ENCODE measurements around the gene FRMD4A. TPM values are rescaled to one million over a fixed set of nuclear protein-coding genes. Genes with fewer than 3 reads are reported as not detected.

FRMD4A gene
- polyA plus RNA-seq, 1 donor (not counting 4 experiments of a cell fraction or from before 2014, with no cell fraction given) = 12.9 TPM

DNA sequence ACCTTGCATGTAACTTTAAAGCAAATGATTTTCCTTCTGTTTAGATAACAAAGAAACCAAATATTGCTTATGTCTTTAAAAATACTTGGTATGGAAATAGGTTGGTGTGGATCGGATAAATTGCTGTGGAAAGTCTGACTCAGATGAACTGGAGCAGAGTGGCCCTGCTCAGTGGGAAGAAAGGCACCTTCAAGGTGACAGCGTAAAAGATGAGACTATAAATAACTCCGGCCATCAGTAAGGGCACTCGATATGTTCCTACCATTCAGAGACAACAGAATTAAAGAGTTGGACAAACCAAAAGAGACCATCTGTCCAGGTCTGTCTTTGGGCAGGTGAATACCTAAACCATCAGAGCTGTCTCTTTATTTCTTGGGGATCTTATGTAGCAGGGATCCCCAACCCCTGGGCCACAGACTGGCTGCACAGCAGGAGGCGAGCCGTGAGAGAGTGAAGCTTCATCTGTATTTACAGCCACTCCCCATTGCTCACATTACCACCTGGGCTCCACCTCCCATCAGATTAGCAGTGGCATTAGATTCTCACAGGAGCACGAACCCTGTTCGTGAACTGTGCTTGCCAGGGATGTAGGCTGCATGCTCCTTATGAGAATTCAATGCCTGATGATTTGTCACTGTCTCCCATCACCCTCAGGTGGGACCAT, 386.9 kb downstream of the FRMD4A start:
- DNase-seq (ENCODE audit: low read depth, low spot score) (no peak), FAIRE-seq (no peak)
- Histone ChIP-seq H3K36me3 (ENCODE audit: control insufficient read depth in 2 of 2, extremely low read depth in 1 of 2, insufficient read depth in 2 of 2, low read length in 2 of 2) (no peaks in the 10 kb centered on the region), H3K27ac (ENCODE audit: control insufficient read depth, insufficient read depth, low read length) (no peak overlapping the region), H3K27me3 (ENCODE audit: control insufficient read depth, extremely low read depth, insufficient read depth, low read length) (no peaks in the 10 kb centered on the region), H3K79me2 (ENCODE audit: control insufficient read depth, insufficient read depth, low read length) (no peaks in the 10 kb centered on the region), H2AFZ (ENCODE audit: control insufficient read depth, low read length) (no peak overlapping the region), H4K20me1 (ENCODE audit: control insufficient read depth, extremely low read depth, insufficient read depth, low read length) (no peaks in the 10 kb centered on the region), H3K9ac (ENCODE audit: control insufficient read depth, extremely low read depth, insufficient read depth, low read length) (no peak overlapping the region), H3K9me1 (ENCODE audit: control insufficient read depth, extremely low read depth, insufficient read depth, low read length) (no peaks in the 10 kb centered on the region), H3K4me2 (ENCODE audit: control insufficient read depth, extremely low read depth, insufficient read depth, low read depth, low read length) (no peak overlapping the region), H3K4me1 (ENCODE audit: control insufficient read depth, extremely low read depth, insufficient read depth, low read length) (no peaks in the 10 kb centered on the region), H3K9me3 (ENCODE audit: control insufficient read depth, low read depth, low read length) (no peaks in the 10 kb centered on the region), H3K4me3 (ENCODE audit: control insufficient read depth in 2 of 3, extremely low read depth in 1 of 3, insufficient read depth in 2 of 3, low read depth in 1 of 3, low read length in 3 of 3) (no peak overlapping the region)
- no peak for TF ChIP-seq EZH2 (IDR thresholded peaks at IDR 0.05; ENCODE audit: low read length)
- TF ChIP-seq, protein P1, sequence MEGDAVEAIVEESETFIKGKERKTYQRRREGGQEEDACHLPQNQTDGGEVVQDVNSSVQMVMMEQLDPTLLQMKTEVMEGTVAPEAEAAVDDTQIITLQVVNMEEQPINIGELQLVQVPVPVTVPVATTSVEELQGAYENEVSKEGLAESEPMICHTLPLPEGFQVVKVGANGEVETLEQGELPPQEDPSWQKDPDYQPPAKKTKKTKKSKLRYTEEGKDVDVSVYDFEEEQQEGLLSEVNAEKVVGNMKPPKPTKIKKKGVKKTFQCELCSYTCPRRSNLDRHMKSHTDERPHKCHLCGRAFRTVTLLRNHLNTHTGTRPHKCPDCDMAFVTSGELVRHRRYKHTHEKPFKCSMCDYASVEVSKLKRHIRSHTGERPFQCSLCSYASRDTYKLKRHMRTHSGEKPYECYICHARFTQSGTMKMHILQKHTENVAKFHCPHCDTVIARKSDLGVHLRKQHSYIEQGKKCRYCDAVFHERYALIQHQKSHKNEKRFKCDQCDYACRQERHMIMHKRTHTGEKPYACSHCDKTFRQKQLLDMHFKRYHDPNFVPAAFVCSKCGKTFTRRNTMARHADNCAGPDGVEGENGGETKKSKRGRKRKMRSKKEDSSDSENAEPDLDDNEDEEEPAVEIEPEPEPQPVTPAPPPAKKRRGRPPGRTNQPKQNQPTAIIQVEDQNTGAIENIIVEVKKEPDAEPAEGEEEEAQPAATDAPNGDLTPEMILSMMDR (optimal IDR thresholded peaks at IDR 0.05 in 1 of 3, IDR thresholded peaks at IDR 0.05 in 1 of 3, conservative IDR thresholded peaks at IDR 0.05 in 1 of 3; ENCODE audit: extremely low read depth in 1 of 3, insufficient read depth in 2 of 3, low read length in 3 of 3) = no peak
- dilution Hi-C loops (cut with MboI; ENCODE audit: extremely low pct_ligation_motif_present, low sequenced_read_pairs) = no loop called here

DNA sequence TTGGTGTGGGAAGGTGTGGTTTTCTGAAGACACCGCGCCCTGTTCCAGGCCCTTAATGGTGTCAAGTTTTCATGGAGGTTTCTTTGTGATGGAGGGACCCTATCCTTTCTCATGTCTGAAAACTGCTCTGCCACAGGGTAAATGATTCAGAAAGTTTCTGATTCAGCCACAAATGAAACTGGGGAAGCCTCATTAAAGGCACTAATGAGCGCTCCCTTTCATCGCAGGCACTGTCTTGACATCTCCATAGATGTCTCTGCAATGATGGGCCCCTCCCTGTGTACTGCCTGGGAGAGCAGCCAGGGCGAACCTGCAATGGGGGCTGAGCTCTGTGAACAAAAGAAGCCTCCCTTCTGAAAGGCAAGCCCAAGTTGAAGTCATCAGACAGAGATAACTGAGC, 388.7 kb downstream of the FRMD4A start:
- Histone ChIP-seq H4K20me1 (ENCODE audit: control insufficient read depth, extremely low read depth, insufficient read depth, low read length) (no peaks in the 10 kb centered on the region), H3K79me2 (ENCODE audit: control insufficient read depth, insufficient read depth, low read length) (no peaks in the 10 kb centered on the region), H3K27ac (ENCODE audit: control insufficient read depth, insufficient read depth, low read length) (no peak overlapping the region), H2AFZ (ENCODE audit: control insufficient read depth, low read length) (no peak overlapping the region), H3K27me3 (ENCODE audit: control insufficient read depth, extremely low read depth, insufficient read depth, low read length) (no peaks in the 10 kb centered on the region), H3K4me1 (ENCODE audit: control insufficient read depth, extremely low read depth, insufficient read depth, low read length) (no peaks in the 10 kb centered on the region), H3K9me3 (ENCODE audit: control insufficient read depth, low read depth, low read length) (no peaks in the 10 kb centered on the region), H3K36me3 (ENCODE audit: control insufficient read depth in 2 of 2, extremely low read depth in 1 of 2, insufficient read depth in 2 of 2, low read length in 2 of 2) (no peaks in the 10 kb centered on the region), H3K9me1 (ENCODE audit: control insufficient read depth, extremely low read depth, insufficient read depth, low read length) (no peaks in the 10 kb centered on the region), H3K9ac (ENCODE audit: control insufficient read depth, extremely low read depth, insufficient read depth, low read length) (no peak overlapping the region), H3K4me3 (ENCODE audit: control insufficient read depth in 2 of 3, extremely low read depth in 1 of 3, insufficient read depth in 2 of 3, low read depth in 1 of 3, low read length in 3 of 3) (no peak overlapping the region), H3K4me2 (ENCODE audit: control insufficient read depth, extremely low read depth, insufficient read depth, low read depth, low read length) (no peak overlapping the region)
- dilution Hi-C loops (cut with MboI; ENCODE audit: extremely low pct_ligation_motif_present, low sequenced_read_pairs) = no loop called here
- TF ChIP-seq EZH2 (IDR thresholded peaks at IDR 0.05; ENCODE audit: low read length) = no peak
- TF ChIP-seq, protein P1 (optimal IDR thresholded peaks at IDR 0.05 in 1 of 3, IDR thresholded peaks at IDR 0.05 in 1 of 3, conservative IDR thresholded peaks at IDR 0.05 in 1 of 3; ENCODE audit: extremely low read depth in 1 of 3, insufficient read depth in 2 of 3, low read length in 3 of 3) = no peak
- no peak for DNase-seq (ENCODE audit: low read depth, low spot score)
- no peak for FAIRE-seq
